ENCODE results near the gene ARHGAP22.

ARHGAP22 gene

DNA sequence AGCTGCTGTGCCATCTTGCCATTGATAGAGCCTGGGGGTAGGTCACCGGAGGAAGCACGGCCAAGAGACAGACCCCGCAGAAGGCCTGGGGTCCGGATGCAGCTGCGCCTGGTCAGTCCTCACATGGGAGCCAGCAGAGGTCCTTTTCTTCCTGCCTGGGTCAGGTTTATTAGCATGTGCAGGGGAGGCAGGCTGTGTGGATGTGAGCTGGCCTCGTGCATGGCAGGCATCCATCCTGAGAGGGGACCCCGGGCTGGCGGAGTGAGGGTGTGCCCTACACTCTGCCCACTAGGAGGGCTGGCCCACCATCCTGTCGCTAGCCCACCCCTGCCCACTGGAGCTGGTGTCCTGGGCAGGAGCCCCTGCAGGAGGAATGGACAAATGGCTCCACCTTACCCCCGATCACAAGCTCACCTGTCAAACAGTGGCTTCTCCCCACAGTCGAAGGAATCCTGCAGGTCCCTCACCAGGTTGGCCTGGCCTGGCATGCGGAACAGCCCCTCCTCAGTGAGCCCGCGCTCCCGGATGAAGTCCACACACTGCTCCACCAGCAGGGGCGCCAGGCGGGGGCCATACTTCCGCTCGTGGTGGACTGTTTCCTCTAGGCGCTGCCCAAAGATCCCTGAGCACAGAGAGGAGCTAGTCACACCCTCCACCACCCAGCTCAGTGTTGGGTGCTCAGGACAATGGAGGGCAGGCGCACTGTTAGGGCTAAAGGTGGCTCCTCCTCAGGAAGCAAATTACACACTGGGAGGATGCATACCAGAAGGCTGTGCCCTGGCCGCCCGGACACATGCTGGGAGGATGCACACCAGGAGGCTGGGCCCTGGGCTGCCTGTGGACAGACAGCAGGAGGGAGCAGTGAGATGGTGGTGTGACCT, 145.4 kb downstream of the ARHGAP22 start:
- DNase-seq, result no peak

DNA sequence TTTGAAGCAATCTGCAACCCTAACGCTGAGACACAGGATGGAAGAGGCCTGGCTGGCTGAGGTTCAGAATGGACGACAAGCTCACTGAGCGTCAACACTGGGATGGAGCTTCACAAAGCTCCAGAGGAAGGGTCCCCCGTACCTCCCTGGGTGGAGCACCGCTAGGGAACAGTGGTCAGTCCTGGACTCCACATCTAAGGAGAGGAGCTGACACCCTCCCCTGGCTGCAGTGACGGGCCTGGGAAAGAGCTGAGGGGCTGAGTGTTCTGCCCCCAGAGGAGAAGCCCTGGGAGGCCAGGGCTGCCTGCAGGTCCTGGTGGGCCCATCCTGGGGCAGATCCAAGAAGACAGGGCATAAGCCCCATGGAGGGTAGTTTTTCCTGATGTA, 146.2 kb downstream of the ARHGAP22 start:
- DNase-seq, result no peak

DNA sequence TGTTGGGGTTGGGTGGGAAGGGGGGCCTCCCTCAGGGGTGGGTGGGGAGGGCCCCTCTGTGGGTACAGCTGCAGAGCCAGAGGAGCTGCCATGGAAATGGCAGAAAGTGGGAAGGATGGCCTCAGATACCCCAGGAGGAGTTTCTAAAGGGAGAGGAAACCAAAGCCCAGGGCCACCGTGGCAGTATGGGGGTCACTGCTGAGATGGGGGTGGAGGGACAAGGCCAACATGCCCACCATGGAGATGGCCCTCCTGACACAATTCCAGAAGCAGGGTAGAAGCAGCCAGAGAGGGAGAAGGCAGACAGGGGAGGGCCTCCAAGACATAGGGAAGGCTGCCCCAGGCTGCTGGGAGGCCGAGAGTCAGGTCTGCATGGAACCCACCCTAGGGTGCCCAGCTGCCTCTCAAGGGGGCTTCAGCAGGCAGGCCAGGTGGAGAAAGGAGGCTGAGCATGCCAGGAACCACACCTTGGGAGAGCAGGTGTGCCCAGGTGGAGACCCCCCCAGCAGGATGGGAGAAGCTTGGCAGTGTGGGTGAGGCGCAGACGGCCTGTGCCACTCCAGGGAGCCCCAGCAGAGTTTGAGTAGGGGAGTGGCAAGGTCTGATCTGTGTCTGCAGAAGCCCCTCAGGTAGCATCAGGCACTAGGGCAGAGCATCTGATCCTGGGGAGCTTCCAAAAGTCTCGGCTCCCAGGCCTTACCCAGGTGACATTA, 146.8 kb downstream of the ARHGAP22 start:
- no peak for DNase-seq

DNA sequence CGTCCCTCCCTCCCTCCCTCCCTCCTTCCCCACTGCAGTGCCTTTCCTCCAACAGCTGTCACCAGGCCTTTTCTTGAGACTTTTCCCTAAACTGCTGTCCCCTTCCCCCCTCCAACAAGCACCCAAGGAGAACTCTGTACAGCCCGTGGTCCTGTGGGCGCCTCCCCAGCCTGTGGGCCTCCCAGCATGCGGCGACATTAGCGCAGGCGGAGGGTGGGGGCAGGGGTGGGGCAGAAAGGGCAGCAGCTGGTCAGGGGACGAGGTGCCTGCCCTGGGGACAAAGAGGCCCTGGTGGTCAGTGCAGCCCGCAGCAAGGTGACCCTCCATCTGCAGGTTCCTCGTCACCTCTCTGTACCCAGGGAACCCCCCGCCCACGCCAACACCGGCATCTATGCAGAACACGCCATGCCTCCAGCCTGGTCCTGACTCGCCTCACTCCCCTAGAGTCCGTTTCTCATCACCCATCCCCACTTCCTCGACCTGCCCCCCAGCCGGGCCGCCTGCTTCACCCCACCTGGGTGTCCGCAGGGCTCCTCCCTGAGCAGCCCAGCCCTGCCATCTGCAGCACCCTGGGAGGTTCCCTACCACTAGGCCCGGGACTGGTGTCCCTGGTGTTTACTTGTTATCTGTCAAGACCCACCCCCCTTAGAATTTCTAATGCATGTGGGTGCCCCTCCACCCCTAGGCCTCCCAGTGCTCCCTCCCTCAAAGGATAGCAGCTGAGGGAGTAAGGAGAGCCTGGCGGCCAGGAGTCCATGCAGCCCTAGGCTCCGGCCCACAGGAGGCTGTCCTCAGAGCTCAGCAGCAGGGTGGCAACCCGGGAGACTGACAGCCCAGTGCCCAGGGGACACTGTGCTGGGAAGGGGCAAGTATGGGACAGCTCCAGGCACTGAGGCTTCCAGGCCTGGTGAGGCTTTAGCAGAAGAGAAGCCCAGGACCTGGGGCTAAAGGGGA, 147.8 kb downstream of the ARHGAP22 start:
- DNase-seq, result no peak

DNA sequence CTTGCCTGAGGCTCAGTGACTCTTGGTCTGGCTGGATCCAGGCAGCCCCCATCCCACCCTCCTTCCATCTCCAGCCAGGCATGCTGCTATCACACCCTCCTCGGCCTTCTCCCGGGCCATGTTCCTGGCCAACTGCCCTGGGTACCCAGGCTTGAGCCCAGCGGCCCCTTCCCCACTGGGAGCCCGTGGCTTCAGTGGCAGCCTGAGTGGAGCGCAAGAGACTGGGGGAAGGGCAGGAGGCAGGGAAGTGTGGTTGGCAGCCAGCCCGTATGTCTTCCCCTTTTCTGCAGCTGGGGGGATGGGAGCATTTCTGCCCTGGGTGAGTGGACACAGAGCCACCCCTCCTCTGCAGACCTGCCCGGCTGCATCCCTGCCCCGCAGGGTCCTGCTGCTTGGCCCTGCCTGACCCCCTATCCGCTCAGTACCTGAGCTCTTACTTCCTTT, 148.5 kb downstream of the ARHGAP22 start:
- no peak for DNase-seq

DNA sequence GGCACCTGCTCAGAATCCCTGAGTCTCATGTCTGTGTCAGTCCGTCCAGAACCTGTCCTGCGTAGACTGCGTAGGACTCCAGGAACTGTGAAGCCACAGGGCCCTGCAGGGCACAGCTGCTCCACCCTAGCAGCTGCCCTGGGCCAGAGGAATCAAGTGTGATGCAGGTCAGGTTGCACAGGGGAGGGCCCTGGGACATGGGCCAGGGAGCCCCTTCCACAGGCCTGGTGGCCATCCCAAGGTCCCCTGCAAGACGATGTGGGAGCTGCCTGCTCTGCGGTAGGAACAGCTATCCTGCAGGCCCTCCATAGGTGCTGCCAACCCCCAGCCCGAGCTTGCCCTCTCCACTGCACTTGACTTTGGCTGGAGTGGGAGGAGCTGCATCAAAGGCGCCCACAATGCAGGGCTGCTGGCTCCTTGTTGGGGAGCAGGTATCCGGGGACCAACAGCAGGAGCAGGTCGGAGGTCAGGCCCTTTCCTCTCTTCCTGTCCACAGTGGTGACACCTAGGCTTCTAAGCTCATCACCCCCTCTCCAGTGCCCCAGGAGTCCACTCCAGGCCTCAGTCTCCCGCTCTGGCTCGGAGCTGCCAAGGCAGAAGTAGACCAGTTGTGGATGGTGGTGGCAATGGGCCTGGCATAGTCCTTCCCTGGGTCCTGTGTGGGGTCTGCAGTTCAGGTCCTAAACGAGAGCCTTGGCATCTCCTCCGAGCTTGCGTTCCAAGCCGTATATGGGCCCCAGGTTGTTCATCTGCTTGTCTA, 149.3 kb downstream of the ARHGAP22 start:
- DNase-seq, result no peak

DNA sequence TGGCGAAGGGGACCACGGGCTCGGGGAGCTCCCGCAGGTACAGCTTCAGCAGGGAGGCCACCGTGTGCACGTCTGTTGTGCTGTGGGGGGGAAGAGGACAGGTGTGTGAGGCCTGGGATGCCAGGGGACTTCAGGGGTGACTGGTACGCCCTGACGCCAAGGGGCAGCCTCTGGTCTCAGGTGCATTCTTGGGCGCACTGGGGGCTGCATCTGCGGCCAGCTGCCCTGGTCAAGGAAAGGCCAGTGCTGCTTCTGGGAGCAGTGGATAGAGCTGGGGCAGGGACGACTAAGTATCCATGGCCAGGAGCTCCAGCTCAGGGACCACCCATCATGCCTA, 149.8 kb downstream of the ARHGAP22 start:
- no peak for DNase-seq

DNA sequence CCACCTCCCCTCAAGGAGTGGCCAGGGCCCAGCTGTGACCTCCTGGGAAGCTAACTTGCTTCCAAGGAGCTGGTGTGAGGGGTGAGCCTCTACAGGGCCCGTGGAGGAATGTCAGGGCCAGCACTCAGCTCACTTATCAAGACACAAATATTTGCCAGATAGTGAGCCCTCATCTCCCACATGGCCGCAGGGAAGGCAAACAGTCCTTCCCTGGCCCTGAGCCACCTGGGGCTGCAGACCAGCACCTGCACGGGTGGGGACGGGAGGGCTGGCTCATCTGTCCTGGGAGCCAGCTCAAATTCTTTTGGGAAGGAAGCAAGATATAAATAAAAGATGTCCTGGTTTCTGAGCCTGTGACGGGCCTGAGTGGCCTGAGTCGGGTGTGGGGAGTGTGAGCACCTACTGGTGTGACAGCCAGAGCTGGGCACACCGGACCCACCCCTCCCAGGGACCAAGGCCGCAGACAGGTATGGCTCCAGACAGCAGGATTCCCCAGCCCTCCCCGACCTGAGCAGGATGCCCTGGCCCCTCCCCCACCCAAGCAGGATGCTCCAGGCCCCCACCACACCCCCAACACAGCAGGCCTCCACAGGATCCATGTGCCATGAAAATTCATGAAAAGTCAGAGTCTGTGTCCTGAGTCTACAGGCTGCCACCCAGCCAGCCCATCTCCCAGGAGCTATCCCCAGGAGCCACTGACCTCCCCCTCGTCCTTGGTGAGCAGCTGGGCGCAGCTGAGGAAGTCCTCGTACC, 150.4 kb downstream of the ARHGAP22 start:
- DNase-seq, result no peak

DNA sequence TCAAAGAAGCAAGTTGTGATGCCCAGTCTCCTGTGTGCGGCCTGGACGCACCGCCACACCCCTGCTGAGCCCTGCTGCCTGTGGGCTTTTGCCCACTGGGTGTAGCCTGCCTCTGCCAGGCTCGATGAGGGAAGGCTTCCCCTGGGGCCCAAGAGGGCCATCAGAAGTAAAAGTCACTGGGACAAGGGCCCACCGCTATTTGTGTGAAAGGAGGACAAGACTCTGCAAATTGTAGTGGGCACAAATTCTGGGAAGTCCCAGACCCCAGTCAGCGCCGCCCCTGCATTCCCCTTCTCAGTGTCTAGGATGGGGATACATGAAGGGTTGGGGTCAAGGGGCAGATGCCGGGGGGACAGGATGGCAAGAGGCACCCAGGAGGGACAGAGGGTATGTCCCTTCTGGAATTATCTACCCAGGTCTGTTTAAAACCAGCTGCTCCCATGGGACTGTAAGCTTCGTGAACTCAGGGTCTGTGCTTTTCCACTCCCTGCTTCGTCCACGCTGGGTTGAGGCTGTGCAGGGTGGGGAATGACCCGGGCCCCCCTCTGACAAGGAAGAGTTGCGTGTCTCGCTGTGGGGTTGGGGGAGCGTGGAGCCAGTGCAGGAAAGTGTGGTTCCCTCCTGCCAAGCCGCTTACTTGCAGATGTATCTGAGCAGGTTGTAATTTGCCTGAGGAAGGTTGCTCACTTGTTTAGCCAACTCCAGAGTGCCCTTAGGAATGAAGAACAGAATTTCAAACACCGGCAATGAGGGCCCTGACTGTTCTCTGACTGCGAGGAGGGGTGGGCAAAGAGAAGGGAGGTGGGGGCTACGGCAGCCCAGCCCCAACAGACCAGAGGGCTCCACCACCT, 151.2 kb downstream of the ARHGAP22 start:
- DNase-seq, result no peak

DNA sequence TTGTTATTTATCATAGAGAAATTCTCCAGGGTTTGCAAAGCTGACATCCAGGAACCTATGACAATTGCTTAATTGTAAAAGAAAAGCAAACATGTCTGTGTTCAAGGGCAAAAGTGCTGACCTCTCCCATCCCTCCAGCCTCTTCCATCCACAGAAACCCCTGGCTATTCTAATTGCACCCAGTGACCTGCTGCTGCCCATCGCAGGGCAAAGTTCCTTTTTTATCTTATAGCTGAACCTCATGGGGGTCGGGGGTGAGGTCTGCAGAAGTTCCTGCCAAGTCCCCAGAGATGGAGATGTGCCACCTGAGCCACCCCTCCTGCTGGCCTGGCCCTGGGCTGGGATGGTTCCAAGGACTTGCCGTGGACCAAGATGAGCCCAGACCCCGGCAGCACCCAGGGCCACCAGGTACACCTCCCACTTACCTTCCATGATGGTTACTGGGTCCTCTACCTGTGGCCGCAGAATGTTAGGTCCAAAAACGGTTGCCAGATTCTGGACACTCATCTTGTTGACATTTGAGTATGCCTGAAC, 151.9 kb downstream of the ARHGAP22 start:
- DNase-seq, result no peak

DNA sequence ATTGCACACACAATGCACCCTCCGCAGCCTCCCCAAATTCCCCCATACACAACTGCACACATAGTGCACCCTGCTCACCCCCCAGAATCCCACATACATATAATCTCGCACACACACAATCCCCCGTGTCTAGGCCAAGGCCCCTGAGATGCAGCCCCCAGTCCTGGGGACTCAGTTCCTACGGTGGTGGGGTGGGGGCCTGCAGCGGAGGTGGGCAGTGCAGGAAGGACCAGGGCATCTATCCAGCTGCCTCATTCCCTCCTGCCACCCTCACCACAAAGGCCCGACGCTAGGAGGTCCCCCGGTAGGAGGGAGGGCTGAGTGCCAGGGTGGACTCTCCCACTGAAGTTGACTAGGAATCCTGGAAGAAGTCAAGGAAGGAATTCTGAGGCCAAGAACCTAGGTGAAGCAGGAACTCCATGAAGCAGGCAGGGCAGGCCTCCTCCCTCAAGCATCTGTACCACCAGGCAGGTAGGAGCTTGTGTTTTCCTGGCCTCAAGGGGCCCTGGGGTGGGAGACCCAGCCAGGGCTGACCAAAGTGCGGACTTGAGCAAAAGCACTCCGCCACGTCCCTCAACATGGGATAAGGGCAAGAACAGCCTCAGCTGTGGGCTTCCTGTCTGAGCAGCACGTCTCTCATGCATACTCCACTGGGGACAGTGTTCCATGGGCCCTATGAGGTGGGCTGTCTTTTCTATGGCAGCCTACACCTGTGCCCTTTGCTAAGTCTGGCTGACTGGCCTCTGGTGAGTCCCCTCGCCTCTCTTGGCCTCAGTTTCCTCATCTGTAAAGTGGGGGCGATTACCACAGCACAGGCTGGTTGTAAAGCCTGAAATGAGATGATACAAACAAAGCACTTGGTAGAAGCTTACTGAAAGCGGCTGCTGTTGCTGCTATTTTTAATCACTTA, 152.6 kb downstream of the ARHGAP22 start:
- no peak for DNase-seq

DNA sequence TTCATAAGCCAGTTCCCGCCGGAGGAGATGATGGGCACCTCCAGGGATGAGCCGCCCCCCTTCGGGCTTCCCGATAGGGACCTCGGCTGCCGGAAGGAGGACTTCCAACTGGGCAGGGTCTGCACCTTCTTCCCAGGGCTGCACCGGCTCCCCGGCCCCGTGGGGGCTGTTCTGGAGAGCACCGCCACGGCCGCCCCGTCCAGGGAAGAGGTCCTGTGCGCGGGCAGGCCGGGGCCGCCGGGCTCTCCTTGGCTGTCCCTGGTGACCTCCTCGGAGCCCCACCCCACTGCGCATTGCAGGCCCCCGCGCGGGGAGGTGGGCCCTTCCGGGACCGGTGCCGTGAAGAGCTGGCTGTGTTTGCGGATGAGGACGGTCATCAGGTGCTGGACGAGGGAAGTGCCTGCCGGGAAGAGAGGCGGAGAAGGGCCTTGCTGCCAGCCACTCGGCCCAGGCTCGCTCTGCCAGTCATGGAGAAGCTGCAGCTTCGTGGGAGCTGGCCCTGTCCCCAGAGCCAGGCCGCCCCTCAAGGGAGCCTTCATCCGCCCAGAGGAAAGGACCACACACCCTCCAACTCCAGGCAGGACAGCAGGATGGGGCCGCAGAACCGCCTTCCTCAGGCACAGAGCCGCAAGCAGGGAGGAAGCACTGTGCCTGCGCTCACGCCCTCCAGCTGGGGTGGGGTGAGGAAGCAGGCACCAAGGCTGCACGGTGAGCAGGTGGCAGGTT, 154.0 kb downstream of the ARHGAP22 start:
- no peak for DNase-seq

DNA sequence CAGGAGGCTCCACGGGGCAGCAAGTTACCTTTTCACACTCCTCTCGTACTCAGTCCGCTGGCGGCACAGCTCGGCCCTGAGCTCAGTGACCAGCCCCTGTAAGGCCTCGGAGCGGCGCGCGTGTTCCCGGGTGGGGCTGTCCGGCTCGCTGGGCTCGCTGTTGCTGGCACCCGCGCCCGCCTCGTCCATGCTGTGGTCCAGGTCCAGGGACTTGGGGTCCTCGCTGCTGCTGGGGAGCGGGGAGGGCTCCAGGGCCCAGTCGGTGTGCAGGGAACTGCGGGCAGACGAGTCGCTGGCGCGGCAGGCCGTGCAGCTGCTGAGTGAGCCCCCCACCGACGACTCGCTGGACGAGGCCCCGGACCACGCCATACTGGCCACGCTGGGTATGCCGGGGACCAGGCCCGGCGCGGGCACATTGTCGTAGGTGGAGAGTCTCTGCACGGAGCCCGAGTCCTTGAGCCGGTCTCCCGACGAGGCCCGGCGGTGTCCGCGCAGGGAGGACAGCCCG, 154.6 kb downstream of the ARHGAP22 start:
- DNase-seq, result no peak

DNA sequence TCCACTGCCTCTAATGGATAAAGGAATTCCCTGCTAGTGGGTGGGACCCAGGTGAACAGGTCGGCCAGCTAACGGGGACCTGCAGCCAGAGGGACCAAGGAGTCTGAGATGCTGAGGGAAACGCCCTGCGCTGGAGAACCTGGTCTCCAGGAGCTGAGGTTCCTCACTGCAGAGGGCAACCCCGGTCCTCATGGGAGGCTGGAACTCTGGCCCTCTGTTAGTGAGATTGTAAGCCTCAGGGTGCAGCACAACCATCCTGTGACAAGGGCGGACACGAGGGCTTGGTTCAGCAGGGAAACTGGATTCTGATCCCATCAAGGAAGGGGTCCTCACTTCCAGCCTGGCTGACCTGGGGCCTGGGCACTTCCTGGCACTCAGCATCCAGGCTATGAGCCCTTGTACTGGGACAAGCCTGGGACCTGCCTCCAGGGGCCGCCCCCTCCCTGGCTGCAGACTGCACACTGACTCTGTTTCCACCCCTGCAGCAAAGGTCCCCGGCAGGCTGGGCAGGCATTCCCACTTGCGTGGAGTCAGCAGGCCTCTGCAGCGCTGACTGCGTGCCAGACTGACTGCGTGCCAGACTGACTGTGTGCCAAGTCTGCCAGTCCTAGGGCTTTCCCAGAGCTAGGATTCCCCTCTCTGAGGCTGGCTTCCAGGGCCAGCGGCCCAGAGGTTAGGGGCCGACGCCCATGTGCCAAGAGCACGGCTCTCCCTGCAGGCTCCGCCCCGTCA, 155.2 kb downstream of the ARHGAP22 start:
- DNase-seq, result no peak

DNA sequence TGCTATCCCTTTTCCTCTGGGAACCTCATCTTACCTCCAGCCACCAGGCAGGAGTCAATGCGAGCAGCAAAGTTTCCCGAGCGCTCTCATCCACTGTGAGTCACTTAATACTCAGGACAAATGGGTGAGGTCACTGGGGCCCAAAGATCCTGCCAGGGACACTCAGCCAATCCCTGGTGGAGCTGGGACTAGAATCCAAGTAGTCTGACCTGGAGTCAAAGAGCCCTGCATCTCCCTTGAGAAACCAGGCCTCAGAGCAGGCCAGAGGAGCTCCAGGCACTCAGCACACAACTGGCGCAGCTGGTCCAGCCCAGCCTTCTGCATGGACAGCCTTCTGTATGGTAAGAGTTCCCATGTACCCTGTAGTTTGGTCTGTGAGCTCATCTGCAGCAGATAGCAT, 156.1 kb downstream of the ARHGAP22 start:
- no peak for DNase-seq

DNA sequence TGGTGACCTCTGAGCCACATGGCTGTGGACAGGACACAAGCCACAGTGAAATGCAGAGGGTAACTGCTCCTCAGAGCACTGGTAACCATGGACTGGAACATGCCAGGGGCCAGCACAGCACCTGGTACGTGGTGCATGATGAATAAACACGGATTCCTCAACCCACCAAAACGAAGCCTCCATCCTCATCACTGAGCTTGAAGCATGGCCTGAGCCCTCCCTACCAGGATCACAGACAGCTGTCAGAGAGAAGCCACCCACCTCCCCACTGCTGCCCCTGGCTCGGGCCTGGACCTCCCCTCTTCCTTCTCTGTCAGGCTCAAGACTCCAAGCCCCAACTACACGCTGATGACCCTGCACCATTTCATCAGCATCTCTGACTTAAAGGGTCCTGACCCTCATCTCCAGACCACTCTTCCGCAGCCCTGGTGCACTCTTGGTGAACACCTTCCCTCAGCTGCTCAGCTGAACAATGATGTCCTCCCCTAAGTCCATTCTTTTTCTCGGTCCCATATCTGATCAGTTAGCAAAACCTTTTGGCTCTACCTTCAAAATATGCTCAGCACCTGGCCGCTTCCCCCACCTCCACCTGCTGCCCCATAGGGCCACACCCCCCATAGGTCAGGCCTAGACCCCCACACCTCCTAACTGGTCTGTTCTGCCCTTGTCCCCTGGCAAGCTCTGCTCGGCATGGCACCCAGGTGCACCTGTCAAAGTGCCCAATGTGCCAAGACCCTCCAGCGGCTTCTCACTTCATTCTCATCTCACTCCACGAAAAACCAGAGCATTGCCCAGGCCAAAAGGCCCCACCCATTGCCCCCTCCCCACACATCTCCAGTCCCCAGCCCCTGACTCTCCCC, 157.3 kb downstream of the ARHGAP22 start:
- no peak for DNase-seq

DNA sequence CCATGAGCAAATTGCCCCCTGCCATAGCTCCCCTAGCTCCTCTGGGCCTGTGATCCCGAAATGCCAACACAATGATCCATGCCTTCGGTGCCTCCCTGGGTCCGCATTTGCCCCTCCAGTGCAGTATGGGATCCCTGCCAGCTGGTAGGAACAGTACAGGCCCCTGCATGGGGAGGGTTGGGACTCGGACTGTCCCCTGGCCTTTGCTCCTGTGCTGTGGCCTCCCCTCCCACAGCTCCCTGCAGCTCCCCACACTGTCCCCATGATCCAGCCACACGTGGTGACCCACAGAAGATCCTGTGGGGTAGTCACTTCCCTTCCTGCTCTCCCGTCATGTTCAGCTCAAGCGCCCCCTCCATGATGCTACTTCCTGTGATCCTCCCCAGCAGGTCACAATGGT, 158.1 kb downstream of the ARHGAP22 start:
- DNase-seq, result no peak

All from CD4-positive, alpha-beta T cell treated with Interleukin-17A for 1 hour (primary cell).